H9 (cell line): ENCODE results near the gene AFDN. TPM values are rescaled to one million over a fixed set of nuclear protein-coding genes. Genes with fewer than 3 reads are reported as not detected.

ENCODE experiments used
- DNase-seq: peaks from one replicate; pipeline ENCODE4 v3.0.0-alpha.2; 2017
- H2AFZ ChIP-seq: one replicate; pipeline ENCODE4 v1.6.1; 2013; ENCODE audit warnings: mild to moderate bottlenecking, low read length, control low read depth, moderate library complexity
- H2AK5ac ChIP-seq: 2 replicates; pipeline ENCODE4 v1.6.1; 2013; ENCODE audit warnings: low read length, control low read depth, mixed read lengths; ENCODE audit not compliant: insufficient read length
- H2BK120ac ChIP-seq: one replicate; pipeline ENCODE4 v1.6.1; 2013; ENCODE audit warnings: low read depth, mild to moderate bottlenecking, low read length, control low read depth, inconsistent platforms; ENCODE audit not compliant: poor library complexity, severe bottlenecking
- H2BK12ac ChIP-seq: 2 replicates; pipeline ENCODE4 v1.6.1; 2013; ENCODE audit warnings: low read length, control low read depth, mixed read lengths, low read depth; ENCODE audit not compliant: insufficient read length
- H2BK15ac ChIP-seq: 2 replicates; pipeline ENCODE4 v1.6.1; 2013; ENCODE audit warnings: low read depth, low read length, control low read depth
- H2BK20ac ChIP-seq: one replicate; pipeline ENCODE4 v1.6.1; 2013; ENCODE audit warnings: low read depth, mild to moderate bottlenecking, low read length, control low read depth, inconsistent platforms; ENCODE audit not compliant: poor library complexity, severe bottlenecking
- H2BK5ac ChIP-seq: 2 replicates; pipeline ENCODE4 v1.6.1; 2013; ENCODE audit warnings: low read length, control low read depth, mixed read lengths; ENCODE audit not compliant: insufficient read length
- H3K14ac ChIP-seq: 2 replicates; pipeline ENCODE4 v1.6.1; 2013; ENCODE audit warnings: low read length, control low read depth; ENCODE audit not compliant: insufficient read depth
- H3K18ac ChIP-seq: 2 replicates; pipeline ENCODE4 v1.6.1; 2013; ENCODE audit warnings: low read depth, mild to moderate bottlenecking, mixed read lengths, low read length, control low read depth; ENCODE audit not compliant: insufficient read length
- H3K23ac ChIP-seq: 2 replicates; pipeline ENCODE4 v1.6.1; 2013; ENCODE audit warnings: low read length, control low read depth, mixed read lengths, low read depth; ENCODE audit not compliant: insufficient read length
- H3K23me2 ChIP-seq: 2 replicates; pipeline ENCODE4 v1.6.1; 2013; ENCODE audit warnings: low read depth, mild to moderate bottlenecking, mixed read lengths, low read length, control low read depth; ENCODE audit not compliant: insufficient read length, poor library complexity, severe bottlenecking
- H3K27ac ChIP-seq: 2 replicates; pipeline ENCODE4 v1.5.1; 2013; ENCODE audit warnings: low read length, control low read depth, mixed read lengths, low read depth; ENCODE audit not compliant: insufficient read length
- H3K27me3 ChIP-seq: 2 replicates; pipeline ENCODE4 v1.6.1; 2013; ENCODE audit warnings: low read length, control low read depth, inconsistent platforms; ENCODE audit not compliant: insufficient read depth
- H3K4ac ChIP-seq: 2 replicates; pipeline ENCODE4 v1.6.1; 2013; ENCODE audit warnings: low read depth, mild to moderate bottlenecking, control low read depth, inconsistent platforms, low read length, moderate library complexity
- H3K4me1 ChIP-seq: 2 replicates; pipeline ENCODE4 v1.6.1; 2013; ENCODE audit warnings: low read length, control low read depth, inconsistent platforms; ENCODE audit not compliant: insufficient read depth
- H3K4me2 ChIP-seq: 2 replicates; pipeline ENCODE4 v1.6.1; 2013; ENCODE audit warnings: low read length, control low read depth, mixed read lengths; ENCODE audit not compliant: insufficient read length, insufficient read depth
- H3K56ac ChIP-seq: 2 replicates; pipeline ENCODE4 v1.6.1; 2013; ENCODE audit warnings: low read depth, mild to moderate bottlenecking, mixed read lengths, low read length, control low read depth; ENCODE audit not compliant: insufficient read length
- H3K79me1 ChIP-seq: 2 replicates; pipeline ENCODE4 v1.6.1; 2013; ENCODE audit warnings: low read depth, mild to moderate bottlenecking, moderate library complexity, low read length, control low read depth, inconsistent platforms; ENCODE audit not compliant: insufficient read depth, poor library complexity, severe bottlenecking
- H3K79me2 ChIP-seq: 2 replicates; pipeline ENCODE4 v1.6.1; 2013; ENCODE audit warnings: low read length, control low read depth, inconsistent platforms; ENCODE audit not compliant: insufficient read depth
- H3K9ac ChIP-seq: 2 replicates; pipeline ENCODE4 v1.6.1; 2013; ENCODE audit warnings: low read length, control low read depth, mixed read lengths; ENCODE audit not compliant: insufficient read length; ENCODE audit errors: extremely low read depth
- H3K9me3 ChIP-seq: one replicate; pipeline ENCODE4 v1.6.1; 2013; ENCODE audit warnings: low read depth, low read length, inconsistent platforms; ENCODE audit not compliant: control insufficient read depth
- H3T11ph ChIP-seq: one replicate; pipeline ENCODE4 v1.6.1; 2013; ENCODE audit warnings: mild to moderate bottlenecking, low read length, control low read depth, inconsistent platforms
- H4K20me1 ChIP-seq: one replicate; pipeline ENCODE4 v1.6.1; 2013; ENCODE audit not compliant: control insufficient read depth, insufficient read length, insufficient read depth
- H4K5ac ChIP-seq: 2 replicates; pipeline ENCODE4 v1.6.1; 2013; ENCODE audit warnings: low read depth, mild to moderate bottlenecking, mixed read lengths, low read length, control low read depth; ENCODE audit not compliant: insufficient read length
- H4K8ac ChIP-seq: replicated peaks from 2 replicates; pipeline ENCODE4 v1.6.1; 2013; ENCODE audit warnings: low read length, control low read depth, mixed read lengths, low read depth; ENCODE audit not compliant: insufficient read length
- H4K91ac ChIP-seq: 2 replicates; pipeline ENCODE4 v1.6.1; 2013; ENCODE audit warnings: low read depth, mild to moderate bottlenecking, moderate library complexity, mixed read lengths, low read length, control low read depth; ENCODE audit not compliant: insufficient read length
- H3K27ac Mint-ChIP-seq, 3 experiments: 2 replicates in 2 of 3; 3 replicates in 1 of 3; pipeline ENCODE4 v1.8.0; 2020 to 2021; ENCODE audit warnings: mixed read lengths in 3 of 3, mild to moderate bottlenecking in 1 of 3, moderate library complexity in 1 of 3
- H3K27me3 Mint-ChIP-seq: 2 replicates; pipeline ENCODE4 v1.8.0; 2021; ENCODE audit warnings: low read depth, mild to moderate bottlenecking, moderate library complexity, mixed read lengths
- H3K36me3 Mint-ChIP-seq, 3 experiments: 2 replicates in 2 of 3; 3 replicates in 1 of 3; pipeline ENCODE4 v1.8.0; 2020 to 2021; ENCODE audit warnings: low read depth in 3 of 3, mixed read lengths in 3 of 3; ENCODE audit not compliant: insufficient read depth in 1 of 3
- H3K4me1 Mint-ChIP-seq, 2 experiments: 2 replicates each; pipeline ENCODE4 v1.8.0; 2020; ENCODE audit warnings: mixed read lengths in 2 of 2
- H3K4me3 Mint-ChIP-seq, 2 experiments: 2 replicates in 1 of 2; 3 replicates in 1 of 2; pipeline ENCODE4 v1.8.0; 2020 to 2021; ENCODE audit warnings: mild to moderate bottlenecking in 2 of 2, mixed read lengths in 2 of 2, moderate library complexity in 1 of 2
- H3K9me3 Mint-ChIP-seq, 2 experiments: 2 replicates in 1 of 2; 3 replicates in 1 of 2; pipeline ENCODE4 v1.8.0; 2020; ENCODE audit warnings: mild to moderate bottlenecking in 2 of 2, mixed read lengths in 2 of 2, moderate library complexity in 1 of 2
- CTCF ChIP-seq: fragments of 200-600 bp; sonication (generic); conservative IDR thresholded peaks from 3 replicates; pipeline ENCODE4 v1.8.0; 2021; ENCODE audit warnings: antibody characterized with exemption, mild to moderate bottlenecking
- WGBS: extraction: QIAGEN DNeasy Blood & Tissue Kit; methylation state at CpG from one replicate; pipeline ENCODE4 v1.1.7; 2013; ENCODE audit warnings: missing lambda C conversion rate, low lambda C conversion rate, mixed read lengths; ENCODE audit not compliant: insufficient read length; ENCODE audit errors: extremely low coverage; 5-methylcytosine and 5-hydroxymethylcytosine counted together
- total RNA-seq: library from RNA; stranded (reverse); gene quantifications from 2 replicates; pipeline ENCODE4 v1.2.1, GENCODE V29; 2021

Gene AFDN
- total RNA-seq, 1 experiment from 2014 or later, result 157 TPM

GRCh38 chr6:167782698-167783517, 43.8 kb upstream of the AFDN start:
- H3K27ac ChIP-seq, result no peak overlapping the region
- H2BK120ac ChIP-seq, result no peak overlapping the region
- no peak overlapping the region for H3K56ac ChIP-seq
- no peak for DNase-seq
- H4K20me1 ChIP-seq, result no peaks in the 10 kb centered on the region
- no peaks in the 10 kb centered on the region for H3K9me3 ChIP-seq
- no peaks in the 10 kb centered on the region for H3K4me1 ChIP-seq
- Mint-ChIP-seq H3K27me3 (no peaks in the 10 kb centered on the region), H3K4me1 (peaks cover 9 to 12% of the 10 kb centered on the region in 2 experiments; a peak in 3 of 4 replicates), H3K36me3 (no peaks in the 10 kb centered on the region), H3K9me3 (no peaks in the 10 kb centered on the region; a peak in 1 of 5 replicates), H3K4me3 (no peak overlapping the region), H3K27ac (peak overlapping the region in 1 of 3 experiments; percentile 28; a peak in 1 of 7 replicates)
- H3K4ac ChIP-seq, result no peak overlapping the region
- no peak for TF ChIP-seq CTCF
- H4K5ac ChIP-seq, result no peak overlapping the region
- no peak overlapping the region for H2AK5ac ChIP-seq
- no peak overlapping the region for H4K8ac ChIP-seq
- no peak overlapping the region for H3K14ac ChIP-seq
- no CpG with 5 or more reads among the region's 4 CpGs for WGBS
- H3K18ac ChIP-seq, result no peak overlapping the region
- H3K79me1 ChIP-seq, result no peaks in the 10 kb centered on the region
- no peaks in the 10 kb centered on the region for H3K27me3 ChIP-seq
- H3T11ph ChIP-seq, result no peak overlapping the region
- H2AFZ ChIP-seq, result no peak overlapping the region
- no peak overlapping the region for H2BK15ac ChIP-seq
- no peak overlapping the region for H2BK20ac ChIP-seq
- no peaks in the 10 kb centered on the region for H3K23me2 ChIP-seq
- no peak overlapping the region for H2BK12ac ChIP-seq
- H3K23ac ChIP-seq, result no peak overlapping the region
- H3K4me2 ChIP-seq, result no peak overlapping the region
- no peaks in the 10 kb centered on the region for H3K79me2 ChIP-seq
- no peak overlapping the region for H2BK5ac ChIP-seq
- H4K91ac ChIP-seq, result no peak overlapping the region
- no peak overlapping the region for H3K9ac ChIP-seq
